ENCODE measurements around the gene PRMT3. TPM values are rescaled to one million over a fixed set of nuclear protein-coding genes. Genes with fewer than 3 reads are reported as not detected.

Gene PRMT3
- total RNA-seq, 1 experiment from 2014 or later: 31.4 TPM

GRCh38 chr11:20535271-20535881, 147.9 kb downstream of the PRMT3 start:
- no peak for DNase-seq (ENCODE audit: low spot score)
- no peaks in the 10 kb centered on the region; the same call in 1 of the 2 replicates for H3K27me3 Mint-ChIP-seq (ENCODE audit: low read depth)
- ChIA-PET POLR2A (no interaction called here), CTCF (interaction anchor here (1.0 kb wide), 1 partner anchor 74 kb away, joined by 3 read pairs; no protein-coding TSS in a partner anchor)
- TF ChIP-seq ZNF532 (CRISPR knock-in tag; IDR thresholded peaks at IDR 0.05; ENCODE audit: borderline replicate concordance): no peak
- peaks cover 8% of the 10 kb centered on the region; the same call in 1 of the 2 replicates for H3K4me1 Mint-ChIP-seq
- no peak overlapping the region for H3K27ac Mint-ChIP-seq
- no peak overlapping the region for H3K4me3 Mint-ChIP-seq
- peaks cover 45% of the 10 kb centered on the region for H3K9me3 Mint-ChIP-seq
- ATAC-seq: no peak
- peaks cover 20% of the 10 kb centered on the region for H3K36me3 Mint-ChIP-seq

- TF ChIP-seq TCF7 (CRISPR knock-in tag; IDR thresholded peaks at IDR 0.05; ENCODE audit: low read depth) (no peak), IRF2 (CRISPR knock-in tag; IDR thresholded peaks at IDR 0.05; ENCODE audit: borderline replicate concordance, low read depth) (no peak), FOXJ3 (CRISPR knock-in tag; IDR thresholded peaks at IDR 0.05; ENCODE audit: borderline replicate concordance) (no peak), MXD4 (CRISPR knock-in tag; IDR thresholded peaks at IDR 0.05; ENCODE audit: borderline replicate concordance) (no peak), CREB1 (CRISPR knock-in tag; IDR thresholded peaks at IDR 0.05) (no peak), MAX (CRISPR knock-in tag; IDR thresholded peaks at IDR 0.05) (no peak), GRHL2 (CRISPR knock-in tag; IDR thresholded peaks at IDR 0.05; ENCODE audit: insufficient replicate concordance, severe bottlenecking) (no peak), CREM (CRISPR knock-in tag; IDR thresholded peaks at IDR 0.05) (no peak), ATF2 (CRISPR knock-in tag; IDR thresholded peaks at IDR 0.05; ENCODE audit: borderline replicate concordance, low read depth) (no peak), OVOL2 (CRISPR knock-in tag; IDR thresholded peaks at IDR 0.05; ENCODE audit: borderline replicate concordance) (no peak), RORB (CRISPR knock-in tag; IDR thresholded peaks at IDR 0.05) (no peak), ZBTB43 (CRISPR knock-in tag; IDR thresholded peaks at IDR 0.05) (no peak), CTCF (IDR thresholded peaks at IDR 0.05) (no peak)
- H3K27me3 Mint-ChIP-seq (ENCODE audit: low read depth): no peaks in the 10 kb centered on the region; the same call in 1 of the 2 replicates
- H3K9me3 Mint-ChIP-seq: peaks cover 51% of the 10 kb centered on the region
- no peak overlapping the region for H3K4me3 Mint-ChIP-seq
- peaks cover 23% of the 10 kb centered on the region for H3K36me3 Mint-ChIP-seq
- POLR2A ChIA-PET: no interaction called here
- no peak overlapping the region for H3K27ac Mint-ChIP-seq
- DNase-seq (ENCODE audit: low spot score) (no peak), ATAC-seq (no peak)
- peaks cover under 1% of the 10 kb centered on the region; the same call in 1 of the 2 replicates for H3K4me1 Mint-ChIP-seq
- CTCF ChIA-PET: interaction anchor here (1.2 kb wide), 1 partner anchor 73 kb away, joined by 3 read pairs; no protein-coding TSS in a partner anchor
Observed at GRCh38 chr11:20536365-20536764, 148.8 kb downstream of the PRMT3 start.

Data from WTC11 (cell line).